Raji (cell line): Measurements from ENCODE around the gene LIPM.

Experiments used
- POLR2A ChIP-seq: IDR thresholded peaks from 2 replicates; pipeline ENCODE4 v1.6.1; 2011; ENCODE audit warnings: low read depth, low read length, control low read depth; ENCODE audit not compliant: insufficient read depth

Gene LIPM

DNA sequence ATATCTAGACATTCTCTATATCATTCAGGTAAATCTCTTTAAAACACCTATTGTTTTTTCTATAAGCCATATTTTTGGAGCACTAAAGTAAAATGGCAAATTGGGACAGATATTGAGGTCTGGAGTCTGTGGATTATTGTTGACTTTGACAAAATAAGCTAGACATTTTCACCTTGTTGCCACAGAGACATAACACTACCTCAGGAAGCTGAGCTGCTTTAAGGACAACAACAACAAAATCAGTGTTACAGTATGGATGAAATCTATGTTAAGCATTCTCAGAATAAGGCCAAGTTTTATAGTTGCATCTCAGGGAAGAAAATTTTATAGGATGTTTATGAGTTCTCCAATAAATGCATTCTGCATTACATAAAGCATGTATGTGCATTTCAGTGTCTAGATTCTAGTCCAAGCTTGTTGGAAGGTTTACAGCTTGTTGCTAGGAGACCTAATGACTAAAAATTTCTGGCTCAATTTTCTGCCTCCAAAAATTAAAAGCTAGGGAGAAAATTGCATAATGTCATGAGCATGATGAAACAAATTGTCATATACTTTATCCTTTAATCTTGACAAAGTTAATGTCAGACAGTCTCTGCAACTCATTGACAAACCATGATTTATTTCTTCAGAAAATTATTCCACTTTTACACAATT, 18.3 kb downstream of the LIPM start:
- no peak for TF ChIP-seq POLR2A

DNA sequence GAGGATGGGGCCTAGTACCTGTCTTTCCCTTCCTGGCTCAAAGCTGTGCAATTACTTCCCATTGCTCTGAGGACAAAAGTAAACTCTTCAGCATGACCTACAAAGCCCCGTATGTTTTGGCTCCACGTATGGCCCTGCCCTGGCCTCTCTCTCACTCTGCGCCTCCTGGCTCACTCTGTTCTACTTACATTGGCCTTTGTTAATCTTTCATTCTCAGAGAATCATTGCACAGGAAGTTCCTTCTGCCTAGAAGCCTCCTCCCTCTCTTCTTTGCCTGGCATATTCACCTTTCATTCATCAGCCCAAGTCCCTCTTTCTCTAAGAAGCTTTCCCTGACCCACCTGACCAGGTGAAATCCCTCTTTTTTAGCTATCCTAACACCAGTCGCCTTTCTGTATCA, 23.9 kb downstream of the LIPM start:
- TF ChIP-seq POLR2A, result no peak

DNA sequence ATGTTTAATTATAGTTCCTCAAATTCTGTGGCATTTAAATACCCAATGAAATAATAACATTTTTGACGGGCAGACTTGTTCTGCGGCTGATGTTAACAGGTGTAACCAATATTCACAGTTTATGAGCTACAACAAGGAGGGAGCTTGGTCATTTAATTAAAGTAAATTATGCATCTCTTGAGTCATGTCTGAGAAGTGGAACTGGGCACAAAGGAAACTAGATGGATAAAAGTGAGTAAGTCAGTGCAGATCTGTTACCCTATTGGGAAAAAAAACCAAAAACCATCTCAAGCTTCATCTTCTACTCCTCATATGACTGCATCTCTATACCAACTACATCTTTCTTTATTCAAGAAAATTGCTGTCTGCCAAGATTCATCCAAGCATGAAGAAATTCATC, 25.1 kb downstream of the LIPM start:
- TF ChIP-seq POLR2A, result no peak

DNA sequence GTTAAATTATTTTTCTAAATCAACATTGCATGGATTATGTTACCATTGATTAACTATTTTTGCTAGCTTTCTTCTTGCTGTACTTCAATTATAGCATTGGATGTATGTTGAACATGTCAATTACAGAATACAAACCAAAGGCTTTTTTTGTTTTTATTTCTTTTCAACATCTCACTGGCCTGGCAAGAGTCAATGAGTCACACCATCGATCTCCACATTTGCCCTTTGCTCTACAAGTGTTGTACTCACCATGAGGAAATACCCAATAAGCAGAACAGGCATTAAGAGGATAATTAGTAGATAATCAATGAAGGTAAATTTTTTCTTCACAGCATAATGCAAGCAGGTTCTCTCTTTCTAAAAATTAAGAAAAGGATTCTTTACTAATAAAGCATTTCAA, 25.8 kb downstream of the LIPM start:
- no peak for TF ChIP-seq POLR2A

DNA sequence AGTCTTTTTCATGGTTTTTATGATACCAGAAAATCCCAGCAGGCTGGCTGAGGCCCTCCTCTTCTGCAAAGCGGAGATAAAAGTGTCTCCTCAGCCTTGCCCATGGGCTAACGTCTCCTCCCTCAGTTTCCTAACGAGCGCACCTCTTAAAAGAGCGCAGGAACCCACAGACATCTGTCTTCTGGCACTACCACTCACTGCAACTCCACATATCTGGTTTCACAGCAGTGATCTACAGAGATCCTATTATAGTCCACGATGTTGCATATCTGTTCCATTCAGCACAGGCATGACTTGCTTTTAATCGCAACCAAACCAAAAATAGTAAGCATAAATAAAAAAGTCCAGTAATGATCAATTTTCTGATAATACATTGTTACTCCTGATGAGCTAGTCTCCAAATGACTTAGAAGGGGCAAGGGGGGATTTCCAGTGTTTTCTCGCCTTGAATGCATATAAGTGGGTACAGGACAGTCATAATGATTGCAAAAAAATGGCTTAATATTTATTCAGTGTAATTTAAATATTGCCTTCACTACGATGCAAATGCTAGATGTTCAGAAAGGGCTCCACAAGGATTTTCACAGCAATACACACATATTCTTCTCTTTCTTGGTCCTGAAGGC, 28.2 kb downstream of the LIPM start:
- no peak for TF ChIP-seq POLR2A

DNA sequence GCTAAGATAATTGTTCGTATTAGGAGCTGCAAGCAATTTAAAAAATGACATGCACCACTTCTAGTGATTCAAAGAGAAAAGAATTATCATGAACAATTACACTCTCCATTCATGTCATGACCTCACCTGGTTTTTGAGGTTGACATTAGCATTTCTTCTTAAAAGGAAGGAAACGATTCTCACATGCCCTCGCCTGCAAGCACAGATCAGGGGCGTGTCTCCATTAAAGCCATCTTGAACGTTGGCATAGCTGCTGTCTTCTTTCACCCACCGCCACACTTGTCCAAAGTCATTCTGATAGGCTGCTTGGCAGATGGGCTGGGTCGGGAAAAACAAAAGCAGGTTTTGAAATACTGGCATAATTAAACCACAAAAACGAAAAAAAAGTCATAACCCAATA, 29.2 kb downstream of the LIPM start:
- TF ChIP-seq POLR2A, result no peak

DNA sequence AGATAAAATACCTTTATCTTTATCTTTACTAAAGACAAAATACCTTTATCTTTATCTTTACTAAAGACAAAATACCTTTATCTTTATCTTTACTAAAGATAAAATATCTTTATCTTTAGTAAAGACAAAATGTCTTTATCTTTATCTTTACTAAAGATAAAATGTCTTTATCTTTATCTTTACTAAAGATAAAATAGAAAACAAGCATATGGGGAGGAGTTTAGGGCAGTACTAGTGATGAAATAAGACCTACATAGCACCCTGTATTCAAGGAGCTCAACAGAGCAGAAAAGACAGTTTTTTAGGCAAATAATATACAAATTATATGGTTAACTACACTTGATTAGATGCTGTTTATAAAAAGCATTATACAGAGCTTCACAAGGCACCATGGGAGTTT, 29.8 kb downstream of the LIPM start:
- TF ChIP-seq POLR2A, result no peak

DNA sequence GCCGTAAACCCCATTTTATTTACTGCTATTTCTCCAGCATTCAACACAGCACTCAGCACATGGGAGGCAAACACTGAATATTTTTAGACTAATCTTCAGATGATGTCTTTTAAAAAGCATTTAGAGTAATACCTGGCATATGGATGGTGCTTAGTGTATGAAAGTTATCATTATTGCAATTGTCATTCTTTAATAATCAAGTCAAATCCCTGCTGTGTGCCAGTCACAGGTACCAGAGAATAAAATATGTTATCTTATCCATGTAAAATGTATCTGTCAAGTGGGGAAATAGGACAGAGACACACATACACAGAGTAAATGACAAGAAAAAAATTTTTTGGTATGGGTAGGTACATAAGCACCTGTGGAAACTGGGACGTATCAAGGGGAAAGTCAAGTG, 30.6 kb downstream of the LIPM start:
- no peak for TF ChIP-seq POLR2A

DNA sequence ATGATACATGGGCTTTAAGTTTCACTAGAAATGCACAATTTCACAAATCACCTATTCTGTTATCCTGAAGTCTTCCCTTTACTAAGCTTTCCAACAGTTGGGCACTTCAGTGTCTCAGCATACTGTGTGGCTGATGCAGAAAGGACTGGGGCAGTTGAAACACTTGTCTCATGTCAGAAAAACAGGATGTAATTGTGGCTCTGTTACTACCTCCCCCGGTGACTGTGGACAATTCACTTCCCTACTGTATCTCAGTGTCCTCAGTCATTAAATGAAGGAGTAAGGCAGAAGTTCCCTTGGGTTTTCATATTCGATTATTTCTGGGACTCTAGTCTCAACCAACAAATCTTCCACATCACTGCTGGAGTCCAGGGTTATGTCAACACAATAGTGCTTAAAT, 31.2 kb downstream of the LIPM start:
- no peak for TF ChIP-seq POLR2A

DNA sequence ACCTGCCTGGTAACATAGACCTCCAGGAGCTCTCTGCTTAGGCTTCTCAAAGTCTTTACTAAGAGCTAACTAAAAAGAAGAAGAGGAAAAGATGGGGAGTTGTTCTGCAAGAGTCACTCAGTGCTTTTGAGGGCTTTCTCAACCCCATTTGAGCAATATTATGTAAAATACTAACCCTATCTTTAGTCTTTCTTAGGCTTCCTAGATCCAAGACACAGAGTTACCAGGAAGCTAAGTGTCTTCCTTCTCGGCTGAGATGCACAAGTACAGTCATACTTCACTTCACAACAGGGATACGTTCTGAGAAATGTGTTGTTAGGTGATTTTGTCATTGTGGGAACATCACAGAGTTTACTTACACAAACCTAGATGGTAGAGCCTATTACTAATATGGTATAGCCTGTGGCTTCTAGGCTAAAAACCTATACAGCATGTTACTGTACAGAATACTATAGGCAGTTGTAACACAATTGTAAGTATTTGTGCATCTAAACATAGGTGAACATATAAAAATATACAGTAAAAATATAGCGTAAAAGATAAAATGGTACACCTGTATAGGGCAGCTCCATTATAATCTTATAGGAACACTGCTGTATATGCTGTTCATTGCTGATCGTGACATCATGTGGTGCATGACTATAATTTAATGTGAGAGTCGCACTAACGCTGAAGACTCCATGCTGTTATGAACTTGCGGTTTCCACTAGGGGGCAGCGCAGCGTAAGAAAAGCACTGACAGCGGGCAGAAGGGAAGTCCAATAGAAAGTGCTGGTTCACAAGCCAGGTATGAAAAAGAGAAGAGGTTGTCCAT, 32.8 kb downstream of the LIPM start:
- no peak for TF ChIP-seq POLR2A

DNA sequence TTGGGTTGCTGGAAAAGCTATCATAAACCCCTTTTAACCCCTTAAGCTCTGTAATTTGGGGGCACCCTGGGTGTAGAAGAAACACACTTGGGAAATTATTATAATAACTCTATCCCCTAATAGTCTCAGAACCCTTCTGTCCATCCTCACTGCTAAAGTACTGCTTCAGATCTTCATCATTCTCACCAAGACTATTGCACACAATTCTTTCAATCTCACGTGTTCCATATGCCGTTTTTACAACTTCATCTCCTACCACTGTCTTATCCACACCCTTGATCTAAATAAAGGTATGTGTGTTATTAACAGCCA, 33.3 kb downstream of the LIPM start:
- TF ChIP-seq POLR2A, result no peak

DNA sequence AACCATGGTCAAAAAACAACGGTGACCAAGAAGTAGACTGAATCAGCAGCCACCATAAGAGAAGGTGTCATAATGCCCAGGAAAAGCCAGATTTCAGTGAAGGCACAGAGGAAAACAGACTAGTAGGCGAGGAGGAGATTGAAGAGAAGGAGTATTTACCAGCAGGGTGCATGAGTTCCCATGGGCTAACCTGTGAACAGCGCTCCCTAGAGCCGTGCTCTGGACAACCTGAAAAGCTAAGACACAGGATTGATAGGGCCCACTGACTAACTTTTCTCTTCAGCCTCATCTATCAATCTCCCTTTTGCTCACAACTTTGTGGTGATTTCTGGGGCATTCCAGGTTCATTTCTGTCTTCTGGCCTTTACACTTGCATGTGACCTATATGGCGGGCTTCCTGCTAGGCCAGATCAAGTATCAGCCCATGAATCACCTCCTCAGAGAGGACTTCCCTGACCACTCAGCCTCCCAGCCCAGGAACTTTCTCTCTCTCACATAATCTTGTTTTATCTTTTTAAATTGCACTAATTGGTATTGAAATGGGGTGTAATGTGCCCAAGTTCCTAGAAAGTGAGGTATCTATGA, 36.3 kb downstream of the LIPM start:
- TF ChIP-seq POLR2A, result no peak

DNA sequence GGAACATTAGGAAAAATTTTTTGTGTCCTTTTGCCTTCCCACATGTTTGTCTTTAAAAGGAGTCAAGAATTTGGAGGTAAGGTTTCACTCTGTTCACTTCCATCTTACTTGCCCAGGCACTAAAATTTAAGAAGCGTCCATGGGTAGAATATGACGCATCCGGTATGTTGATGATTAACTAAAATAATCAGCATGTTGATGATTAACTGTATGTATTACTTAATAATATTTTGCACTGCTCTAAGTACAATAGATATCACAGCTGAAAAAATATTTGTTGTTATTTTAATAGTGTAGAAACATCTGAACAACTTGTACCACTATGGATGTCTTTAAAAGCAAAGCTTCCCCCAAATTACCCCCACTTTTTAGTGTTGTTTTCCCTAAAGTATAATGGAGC, 37.6 kb downstream of the LIPM start:
- no peak for TF ChIP-seq POLR2A

DNA sequence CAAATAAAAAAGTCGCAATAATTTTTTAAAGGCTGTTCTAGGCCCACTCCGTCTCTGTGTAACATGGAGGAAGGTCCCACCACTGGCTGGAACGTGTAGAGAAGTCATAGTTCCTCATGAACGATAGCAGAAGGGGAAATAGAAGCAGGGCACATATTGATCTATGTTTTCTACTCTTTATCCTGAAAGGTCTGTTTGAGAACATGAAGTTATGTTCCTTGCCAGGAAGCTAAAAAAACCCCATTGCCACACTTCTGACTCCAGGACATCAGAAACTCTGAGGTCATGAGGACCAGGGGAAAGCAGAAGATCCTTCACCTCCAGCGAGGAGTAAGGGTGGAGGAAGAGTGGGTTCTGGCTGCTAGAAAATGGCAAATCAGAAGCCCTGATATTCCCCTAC, 38.4 kb downstream of the LIPM start:
- TF ChIP-seq POLR2A, result no peak

DNA sequence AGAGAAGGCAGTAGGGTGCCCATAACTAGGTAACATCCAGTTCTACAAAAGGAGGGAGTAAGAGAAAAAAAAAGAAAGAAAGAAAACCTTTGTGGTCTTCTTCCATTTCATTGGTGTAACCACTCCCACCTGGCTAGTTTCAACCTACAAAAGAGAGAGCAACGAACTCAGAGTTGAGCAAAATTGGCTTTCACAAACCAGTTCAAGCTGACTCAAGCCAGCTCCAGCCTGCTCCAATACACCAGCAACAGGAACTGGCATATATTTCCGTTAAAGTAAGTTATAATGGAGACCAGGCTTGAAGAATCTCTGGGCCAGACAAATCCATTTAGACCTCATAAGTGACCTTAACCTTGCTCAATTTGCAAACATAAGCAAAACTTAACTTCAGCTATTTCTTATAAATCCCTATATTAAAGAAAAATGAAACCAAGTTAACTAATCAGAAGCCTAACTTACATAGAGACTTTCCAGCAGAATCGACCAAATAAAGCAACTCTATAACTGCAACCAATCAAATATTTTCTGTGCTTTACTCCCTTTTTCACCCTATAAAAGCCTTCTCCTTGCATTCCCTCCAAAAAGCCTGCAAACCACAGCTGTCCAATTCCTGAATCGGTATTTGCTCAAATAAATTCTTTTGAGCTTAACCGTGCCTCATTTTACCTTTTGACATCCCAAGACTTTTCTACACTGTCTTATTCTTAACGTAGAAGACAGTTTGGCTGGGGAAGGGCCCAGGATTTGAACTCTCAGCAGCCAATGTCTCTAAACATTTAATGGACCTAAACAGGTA, 39.0 kb downstream of the LIPM start:
- no peak for TF ChIP-seq POLR2A
